Gastroesophageal sphincter (tissue), 3 donors: ENCODE measurements around the gene CLTB.
A peak's percentile ranks its signal among the peaks of the same experiment; 100 is the strongest.

Experiments
- POLR2A ChIP-seq, 2 donors: fragments of 450-650 bp; IDR thresholded peaks; one replicate each; pipeline ENCODE4 v1.6.1; 2017; ENCODE audit warnings: antibody characterized with exemption in 2 of 2, mild to moderate bottlenecking in 2 of 2, moderate library complexity in 1 of 2
- TF ChIP-seq, protein P1 (sequence below), 4 experiments: fragments of 200-600 bp in 2 of 4; fragments of 450-650 bp in 2 of 4; sonication (generic) in 1 of 4; IDR thresholded peaks; one replicate each; pipeline ENCODE4 v1.5.1; 2017 to 2019; ENCODE audit warnings: antibody characterized with exemption in 4 of 4, mild to moderate bottlenecking in 2 of 4, moderate library complexity in 2 of 4

DNA sequence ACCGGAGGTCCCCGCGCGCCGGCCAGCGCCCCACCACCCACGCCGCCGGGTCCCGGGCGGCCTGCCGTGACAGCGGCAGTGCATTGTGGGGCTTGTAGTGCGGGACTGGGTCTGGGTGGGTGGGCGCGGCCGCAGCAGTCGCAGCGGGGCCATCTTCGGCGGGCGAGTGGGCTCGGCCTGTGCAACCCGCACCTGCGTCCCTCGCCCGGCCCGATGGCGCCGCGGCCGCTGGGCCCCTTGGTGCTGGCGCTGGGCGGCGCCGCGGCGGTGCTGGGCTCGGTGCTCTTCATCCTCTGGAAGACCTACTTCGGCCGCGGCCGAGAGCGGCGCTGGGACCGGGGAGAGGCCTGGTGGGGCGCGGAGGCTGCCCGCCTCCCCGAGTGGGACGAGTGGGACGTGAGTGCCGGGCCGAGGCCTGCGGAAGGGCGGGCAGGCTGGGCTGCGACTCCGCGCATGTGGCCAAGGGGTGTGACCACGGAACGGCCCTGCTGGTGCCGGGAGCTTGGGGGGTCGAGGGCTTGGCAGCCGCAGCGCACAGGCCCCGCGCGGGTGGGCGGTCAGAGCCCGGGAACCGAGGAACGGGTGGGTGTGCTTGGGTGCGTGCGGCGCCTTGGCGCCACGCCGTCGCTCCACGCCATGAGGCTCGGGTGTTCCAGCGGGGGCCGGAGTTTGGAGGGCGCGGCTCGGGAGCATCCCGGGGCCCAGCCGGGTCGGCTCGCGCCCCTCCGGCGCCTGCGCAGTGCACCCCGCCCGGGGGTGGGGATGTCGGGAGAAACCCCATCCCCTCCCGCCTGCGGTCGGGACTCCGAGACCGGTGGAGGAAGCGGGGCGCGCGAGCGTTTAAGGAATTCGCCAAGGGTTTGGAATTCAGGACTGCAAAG lies 50.7 kb downstream of the CLTB start, which contains the start of gene ARL10:
- TF ChIP-seq POLR2A (IDR thresholded peaks at IDR 0.05): peak in 1 of 2 donors; percentile 33
- TF ChIP-seq, protein P1, sequence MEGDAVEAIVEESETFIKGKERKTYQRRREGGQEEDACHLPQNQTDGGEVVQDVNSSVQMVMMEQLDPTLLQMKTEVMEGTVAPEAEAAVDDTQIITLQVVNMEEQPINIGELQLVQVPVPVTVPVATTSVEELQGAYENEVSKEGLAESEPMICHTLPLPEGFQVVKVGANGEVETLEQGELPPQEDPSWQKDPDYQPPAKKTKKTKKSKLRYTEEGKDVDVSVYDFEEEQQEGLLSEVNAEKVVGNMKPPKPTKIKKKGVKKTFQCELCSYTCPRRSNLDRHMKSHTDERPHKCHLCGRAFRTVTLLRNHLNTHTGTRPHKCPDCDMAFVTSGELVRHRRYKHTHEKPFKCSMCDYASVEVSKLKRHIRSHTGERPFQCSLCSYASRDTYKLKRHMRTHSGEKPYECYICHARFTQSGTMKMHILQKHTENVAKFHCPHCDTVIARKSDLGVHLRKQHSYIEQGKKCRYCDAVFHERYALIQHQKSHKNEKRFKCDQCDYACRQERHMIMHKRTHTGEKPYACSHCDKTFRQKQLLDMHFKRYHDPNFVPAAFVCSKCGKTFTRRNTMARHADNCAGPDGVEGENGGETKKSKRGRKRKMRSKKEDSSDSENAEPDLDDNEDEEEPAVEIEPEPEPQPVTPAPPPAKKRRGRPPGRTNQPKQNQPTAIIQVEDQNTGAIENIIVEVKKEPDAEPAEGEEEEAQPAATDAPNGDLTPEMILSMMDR (IDR thresholded peaks at IDR 0.05): no peak
